ENCODE measurements around the gene OR4D2. TPM values are rescaled to one million over a fixed set of nuclear protein-coding genes. Genes with fewer than 3 reads are reported as not detected.
A peak's percentile ranks its signal among the peaks of the same experiment; 100 is the strongest.

OR4D2 gene
- total RNA-seq, 1 donor from 2014 or later = not detected

DNA sequence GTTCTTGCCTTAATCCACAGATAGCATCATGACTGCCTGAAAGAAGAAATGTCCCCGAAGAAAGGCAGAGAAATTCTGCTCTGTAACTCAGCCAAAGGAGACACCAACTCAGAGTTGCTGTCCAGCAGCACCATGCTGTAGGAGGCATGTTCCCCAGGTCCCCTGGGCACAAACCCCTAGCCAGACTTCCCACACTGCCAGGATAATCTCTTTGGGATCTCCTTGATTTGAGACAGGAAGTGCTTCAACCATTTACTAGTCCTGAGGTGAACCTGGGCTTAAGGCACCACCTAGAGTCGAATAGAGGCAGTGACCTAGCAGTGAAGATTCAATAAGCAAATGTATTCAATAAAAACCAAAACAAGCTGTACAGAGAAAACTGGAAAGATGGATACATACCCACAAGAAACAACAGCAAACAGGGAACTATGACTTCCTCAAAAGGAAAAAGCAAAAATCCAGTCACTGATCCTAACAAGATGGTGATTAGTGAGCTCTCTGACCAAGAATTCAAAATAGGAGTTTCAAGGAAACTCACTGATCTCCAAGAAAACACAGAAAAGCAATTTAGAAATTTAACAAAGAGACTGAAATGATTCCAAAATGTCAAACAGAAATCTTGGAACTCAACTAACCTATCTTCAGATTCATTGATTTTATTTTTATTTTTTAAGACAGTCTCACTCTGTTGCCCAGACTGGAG, 5.7 kb downstream of the OR4D2 start:
- FAIRE-seq = no peak
- DNase-seq (ENCODE audit: low spot score in 2 of 2) = no peak

DNA sequence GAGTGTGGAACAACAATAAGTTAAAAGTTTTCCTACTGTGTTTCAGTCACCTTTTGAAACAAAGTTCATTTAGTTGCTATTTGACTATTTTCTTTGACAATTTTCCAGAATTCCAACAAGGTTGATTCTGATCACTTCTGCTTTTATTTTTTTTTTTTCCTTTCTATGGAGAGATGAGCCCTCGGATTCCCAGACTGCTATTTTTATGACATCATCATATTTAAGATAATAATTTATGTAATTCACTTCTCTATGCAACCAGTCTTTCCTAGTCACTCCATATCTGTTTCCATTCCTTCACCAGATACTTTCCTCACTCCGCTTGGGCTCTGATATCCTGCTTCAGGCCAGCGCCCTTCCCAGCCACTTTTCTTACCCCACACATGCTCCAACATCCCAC, 8.1 kb downstream of the OR4D2 start:
- DNase-seq (ENCODE audit: low spot score in 2 of 2) (no peak), FAIRE-seq (no peak)

DNA sequence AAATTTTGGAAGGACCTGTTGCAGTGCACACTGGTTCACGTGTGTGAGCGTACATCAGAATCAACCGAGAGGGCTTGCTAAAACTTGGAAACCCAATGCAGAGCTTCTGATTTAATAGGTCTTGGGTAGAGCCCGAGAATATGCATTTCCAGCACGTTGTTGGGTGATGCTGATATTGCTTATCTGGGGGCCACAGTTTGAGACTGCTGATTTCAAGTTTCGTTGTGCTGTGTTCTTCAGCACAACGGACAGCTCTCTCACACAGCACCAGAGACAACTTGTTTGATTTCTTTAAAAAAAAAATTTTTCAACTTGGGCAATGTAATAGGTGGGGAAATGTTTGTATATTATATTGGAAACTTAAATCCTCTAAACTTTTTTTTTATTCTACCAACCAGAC, 9.4 kb downstream of the OR4D2 start:
- DNase-seq (ENCODE audit: low spot score in 2 of 2) = no peak
- no peak for FAIRE-seq

DNA sequence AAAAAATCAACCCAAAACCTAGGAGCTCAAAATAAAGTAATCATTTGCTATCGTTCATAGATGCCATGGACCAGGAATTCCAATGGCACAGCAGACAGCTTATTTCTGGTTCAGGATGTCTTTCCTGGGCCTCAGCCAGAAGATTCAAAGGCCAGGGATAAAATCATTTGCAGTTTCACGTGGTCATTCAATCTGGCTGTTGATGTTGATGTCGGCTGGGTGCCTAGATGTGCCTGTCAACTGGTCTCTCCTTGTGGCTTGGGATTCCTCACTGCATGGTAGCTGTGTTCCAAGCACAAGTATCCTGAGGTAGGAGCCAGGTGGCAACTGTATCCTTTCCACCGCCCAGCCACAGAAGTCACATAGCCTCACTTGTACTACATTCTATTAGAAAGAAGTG, 15.0 kb downstream of the OR4D2 start:
- DNase-seq (ENCODE audit: low spot score in 2 of 2) = no peak
- no peak for FAIRE-seq

DNA sequence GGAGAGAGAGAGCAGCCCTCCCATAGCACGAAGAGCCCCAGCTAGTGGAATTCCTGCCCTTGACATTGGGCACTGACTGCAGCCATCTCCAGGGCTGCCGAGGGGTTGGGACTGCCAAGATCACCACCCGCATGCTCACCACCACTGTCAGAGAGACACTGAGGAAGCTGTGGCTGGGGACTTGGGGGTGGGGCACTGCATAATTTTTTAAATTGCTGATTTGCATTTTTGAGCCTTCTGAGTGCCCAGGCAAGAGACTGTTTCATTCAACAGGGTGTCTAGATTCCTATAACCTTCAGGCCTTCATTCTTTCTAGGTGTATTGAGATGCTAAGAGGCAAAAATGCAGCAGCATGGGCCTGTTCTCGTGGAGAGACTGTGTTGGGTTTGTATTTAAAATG, 16.7 kb downstream of the OR4D2 start:
- DNase-seq (ENCODE audit: low spot score in 2 of 2) = no peak
- FAIRE-seq = no peak

DNA sequence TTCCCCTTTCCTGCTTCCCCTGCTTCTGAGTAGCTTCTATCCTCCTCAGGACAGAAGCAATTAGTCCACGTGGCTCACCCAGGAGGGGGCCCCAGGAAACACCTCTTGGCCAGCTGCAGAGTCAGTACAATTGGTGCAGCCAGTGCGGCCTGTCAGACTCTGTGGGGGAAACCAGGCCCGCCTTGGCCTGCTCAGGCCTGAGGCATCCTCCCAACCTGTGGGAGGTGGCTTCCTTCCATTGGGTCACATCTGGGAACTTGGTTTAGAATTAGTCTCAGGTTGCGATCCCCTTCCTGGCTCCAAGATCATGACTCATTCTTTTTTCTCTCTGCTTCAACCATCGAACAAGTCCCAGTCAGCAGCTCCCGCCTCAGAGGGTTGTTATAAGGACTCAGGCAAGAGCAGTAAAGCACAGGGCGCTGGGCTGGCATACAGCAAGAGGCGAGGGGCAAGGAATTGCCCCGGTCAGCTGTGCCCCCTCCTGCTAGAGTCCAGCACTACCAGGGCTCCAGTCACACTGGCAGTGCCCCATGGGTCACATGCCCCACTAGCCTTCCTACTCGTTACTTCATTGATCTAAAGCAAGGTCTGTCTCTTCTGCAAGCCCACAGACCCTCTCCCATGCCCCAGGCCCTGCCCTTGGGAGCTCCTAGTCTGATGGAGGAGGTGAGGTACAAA, 17.7 kb downstream of the OR4D2 start:
- DNase-seq (ENCODE audit: low spot score in 2 of 2) (no peak), FAIRE-seq (no peak)

DNA sequence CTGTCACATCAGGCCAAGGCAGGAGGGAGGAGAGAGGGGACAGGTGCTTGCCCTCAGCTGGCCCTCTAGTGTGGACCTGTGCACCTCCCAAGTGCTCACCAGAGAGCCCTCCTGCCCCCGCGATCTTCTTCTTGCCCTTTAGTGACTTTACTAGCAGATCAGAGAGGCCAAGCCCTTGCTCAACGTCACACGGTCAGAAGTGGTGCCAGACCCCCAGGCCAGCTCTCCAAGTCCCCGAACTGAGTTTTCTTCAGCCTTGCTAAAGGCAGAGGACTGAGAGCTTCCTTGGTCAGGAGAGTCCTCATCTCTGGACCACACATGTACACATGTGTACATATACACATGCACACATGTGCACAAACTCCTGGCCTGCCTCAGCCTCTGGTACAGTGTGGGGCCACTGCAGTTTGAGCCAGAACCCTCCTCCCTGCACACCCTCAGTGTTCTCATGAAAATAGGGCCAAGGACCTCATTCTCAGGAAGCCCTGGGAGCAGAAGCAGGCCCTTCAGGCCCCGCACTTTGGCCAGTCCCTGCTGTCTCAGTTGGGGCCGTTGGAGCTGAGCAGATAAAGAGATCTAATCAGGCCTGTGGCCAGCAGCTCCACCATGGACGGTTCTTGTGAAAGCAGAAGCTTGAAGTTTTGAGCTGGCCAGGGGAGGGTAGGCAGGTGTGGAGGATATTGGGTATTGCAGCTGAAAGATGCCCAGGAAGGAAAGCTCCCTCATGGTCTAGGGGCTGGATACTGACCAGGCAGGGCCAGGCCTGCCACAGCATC, 18.4 kb downstream of the OR4D2 start:
- no peak for FAIRE-seq
- no peak for DNase-seq (ENCODE audit: low spot score in 2 of 2)

DNA sequence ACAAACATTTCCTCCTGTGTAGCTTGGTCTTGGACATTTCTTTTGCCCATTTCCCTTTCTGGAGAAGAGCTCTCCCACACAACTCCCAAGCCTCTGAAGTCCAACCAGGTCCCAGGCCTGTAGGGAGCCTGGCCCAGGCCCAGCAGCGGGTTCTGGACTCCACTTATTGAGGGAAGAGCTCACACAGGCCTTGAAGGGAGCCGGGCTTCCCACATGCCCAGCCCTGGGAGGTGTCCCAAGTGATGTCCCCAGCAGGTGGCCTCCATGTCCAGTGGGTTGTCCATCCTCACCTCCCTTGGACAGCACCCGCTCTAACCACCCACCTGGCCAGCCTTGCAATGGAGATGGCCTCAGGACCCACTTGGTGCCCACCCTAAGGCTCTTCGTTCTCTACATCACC, 19.8 kb downstream of the OR4D2 start:
- FAIRE-seq = no peak
- no peak for DNase-seq (ENCODE audit: low spot score in 2 of 2)

DNA sequence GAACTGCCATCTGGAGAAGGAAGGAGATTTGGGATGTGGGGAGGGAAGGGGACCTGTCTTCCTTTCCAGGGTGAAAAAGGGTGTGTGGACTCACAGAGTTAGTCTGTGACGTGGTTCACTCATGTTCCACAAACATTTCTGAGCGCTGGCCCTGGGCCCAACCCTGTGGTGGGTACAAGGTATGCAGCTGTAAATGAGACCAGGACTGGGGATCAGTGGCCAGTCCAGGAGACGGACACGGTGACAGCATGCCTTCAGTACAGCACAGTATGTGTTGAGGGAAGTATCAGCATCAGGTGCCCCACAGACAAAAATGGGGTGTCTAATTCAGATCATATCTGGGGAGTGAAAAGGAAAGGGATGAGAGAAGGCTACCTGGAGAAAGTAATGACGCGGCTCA, 20.3 kb downstream of the OR4D2 start:
- FAIRE-seq = no peak
- DNase-seq (ENCODE audit: low spot score in 2 of 2) = no peak

DNA sequence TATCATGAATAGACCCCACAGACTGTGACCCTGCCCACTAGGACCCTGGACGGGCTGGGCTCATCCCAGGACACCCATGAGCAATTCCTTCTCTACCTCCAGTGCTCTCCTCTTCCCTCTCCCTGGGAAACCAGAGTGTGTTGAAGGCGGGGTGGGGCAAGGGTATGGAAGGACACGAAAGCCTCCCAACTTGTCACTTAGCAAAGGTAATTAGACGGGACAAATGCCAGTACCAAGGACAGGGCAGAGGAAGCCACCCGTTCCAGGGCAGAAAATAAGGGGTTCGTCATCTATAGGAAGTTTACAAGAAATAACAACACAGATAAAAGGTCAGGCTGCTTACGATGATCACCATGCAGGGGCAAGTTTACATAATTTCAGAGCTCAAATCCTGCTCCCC, 20.9 kb downstream of the OR4D2 start:
- DNase-seq (ENCODE audit: low spot score in 2 of 2) = no peak
- FAIRE-seq = no peak

DNA sequence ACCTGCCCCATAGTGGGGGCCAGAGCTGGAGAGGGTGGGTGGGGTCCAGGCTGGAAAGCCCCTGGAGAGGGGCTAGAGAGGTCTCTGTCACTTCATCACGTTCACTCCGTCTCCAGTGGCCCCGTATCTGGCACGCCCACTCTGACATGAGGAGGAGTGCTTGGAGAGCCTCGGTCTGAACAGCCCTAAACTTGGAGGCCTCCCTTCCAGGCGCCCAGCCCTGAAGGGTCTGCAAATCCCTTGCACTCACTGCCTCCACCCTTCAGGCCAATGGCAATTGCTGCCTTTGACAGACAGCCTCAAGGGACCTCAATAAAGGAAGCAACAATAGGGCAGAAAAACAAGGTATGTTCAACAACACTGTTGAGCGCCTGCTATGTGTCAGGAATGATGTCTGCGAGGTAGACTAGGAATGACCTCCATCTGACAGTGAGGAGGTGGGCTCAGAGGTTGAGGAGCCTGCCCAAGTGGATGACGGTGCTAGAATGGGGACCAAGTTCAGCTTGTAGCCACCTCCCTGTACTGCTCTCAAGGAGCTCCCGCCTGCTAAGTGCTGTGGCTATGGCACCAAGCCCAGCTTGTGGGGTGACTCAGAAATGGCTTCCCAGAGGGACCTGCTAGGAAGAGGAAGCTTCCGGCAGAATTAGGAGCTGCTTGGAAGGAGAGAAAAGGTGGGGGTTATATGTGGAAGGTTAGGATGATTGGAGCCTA, 22.8 kb downstream of the OR4D2 start:
- no peak for FAIRE-seq
- DNase-seq (ENCODE audit: low spot score in 2 of 2) = peak in 1 of 2 donors; percentile 59

DNA sequence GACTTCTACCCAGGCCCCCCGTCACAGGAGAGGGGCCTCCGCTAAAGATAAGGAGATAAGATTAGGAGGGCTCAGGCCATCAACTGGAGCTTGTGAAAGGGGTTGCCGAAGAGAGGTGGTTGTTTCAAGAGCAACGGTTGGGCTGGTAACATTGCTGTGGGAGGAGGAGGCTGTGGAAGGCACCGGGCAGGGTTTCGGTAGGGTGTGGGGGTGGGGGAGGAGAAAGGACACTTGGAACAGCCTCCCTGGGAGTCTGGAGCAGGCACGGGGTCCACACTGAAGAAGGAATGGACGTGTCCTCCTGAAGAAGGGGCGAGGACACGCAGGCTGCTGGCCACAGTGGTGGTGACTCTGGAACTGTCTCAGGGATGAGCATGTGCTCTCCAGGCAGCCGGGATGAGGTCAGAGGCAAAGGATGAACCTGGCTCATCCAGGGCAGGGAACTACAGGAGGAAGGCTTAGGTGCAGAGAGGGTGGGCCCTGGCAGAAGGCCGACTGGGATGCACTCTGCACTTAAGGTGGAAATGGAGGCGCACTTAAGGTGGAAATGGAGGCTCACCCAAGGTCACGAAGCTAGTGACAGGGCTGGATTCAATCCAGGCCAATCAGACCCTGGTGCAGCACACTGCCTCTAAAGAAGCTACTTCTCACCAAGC, 24.6 kb downstream of the OR4D2 start:
- FAIRE-seq = no peak
- no peak for DNase-seq (ENCODE audit: low spot score in 2 of 2)

DNA sequence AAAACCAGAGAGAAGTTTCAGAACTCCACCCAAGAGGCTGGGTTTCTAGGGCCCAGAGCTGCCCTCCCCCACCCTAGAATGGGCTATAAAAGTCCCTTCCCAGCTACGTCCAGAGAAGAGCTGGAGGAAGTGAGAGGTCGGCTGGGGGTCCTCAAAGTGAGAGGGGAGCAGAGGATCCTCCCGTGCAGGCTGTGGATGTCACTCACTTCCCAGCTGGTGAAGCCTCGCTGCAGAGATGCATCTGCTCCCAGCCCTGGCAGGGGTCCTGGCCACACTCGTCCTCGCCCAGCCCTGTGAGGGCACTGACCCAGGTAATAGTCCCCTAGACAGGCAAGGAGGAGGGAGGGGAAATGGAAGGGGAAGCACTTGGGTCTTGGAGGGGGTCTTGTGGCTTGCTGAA, 25.8 kb downstream of the OR4D2 start, which contains the start of gene EPX:
Gene EPX (plus strand): TSS at position 115 of the 400 bp plus-strand sequence. CDS start 121 bp downstream, at position 236.
- FAIRE-seq (no peak), DNase-seq (ENCODE audit: low spot score in 2 of 2) (no peak)

DNA sequence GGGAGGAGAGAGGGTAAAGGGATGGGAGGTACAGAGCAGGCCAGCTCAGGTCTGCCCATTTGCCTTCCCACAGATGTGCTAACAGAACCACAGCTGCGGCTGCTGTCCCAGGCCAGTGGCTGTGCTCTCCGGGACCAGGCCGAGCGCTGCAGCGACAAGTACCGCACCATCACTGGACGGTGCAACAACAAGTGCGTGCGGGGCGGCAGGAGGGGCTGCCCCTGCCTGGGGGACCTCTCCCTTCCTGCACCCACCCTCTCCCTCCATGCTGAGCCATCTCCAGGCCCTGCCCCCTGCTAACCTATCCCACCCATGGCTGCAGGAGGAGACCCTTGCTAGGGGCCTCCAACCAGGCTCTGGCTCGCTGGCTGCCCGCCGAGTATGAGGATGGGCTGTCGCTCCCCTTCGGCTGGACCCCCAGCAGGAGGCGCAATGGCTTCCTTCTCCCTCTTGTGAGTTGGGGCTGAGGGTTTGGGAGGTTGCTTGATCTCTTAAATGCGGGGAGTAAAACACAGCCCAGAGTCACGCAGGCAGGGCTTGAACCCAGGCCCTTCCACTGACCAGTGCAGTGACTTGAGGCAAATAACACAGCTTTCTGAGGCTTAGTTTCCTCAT, 27.0 kb downstream of the OR4D2 start:
- no peak for DNase-seq (ENCODE audit: low spot score in 2 of 2)
- FAIRE-seq = no peak

DNA sequence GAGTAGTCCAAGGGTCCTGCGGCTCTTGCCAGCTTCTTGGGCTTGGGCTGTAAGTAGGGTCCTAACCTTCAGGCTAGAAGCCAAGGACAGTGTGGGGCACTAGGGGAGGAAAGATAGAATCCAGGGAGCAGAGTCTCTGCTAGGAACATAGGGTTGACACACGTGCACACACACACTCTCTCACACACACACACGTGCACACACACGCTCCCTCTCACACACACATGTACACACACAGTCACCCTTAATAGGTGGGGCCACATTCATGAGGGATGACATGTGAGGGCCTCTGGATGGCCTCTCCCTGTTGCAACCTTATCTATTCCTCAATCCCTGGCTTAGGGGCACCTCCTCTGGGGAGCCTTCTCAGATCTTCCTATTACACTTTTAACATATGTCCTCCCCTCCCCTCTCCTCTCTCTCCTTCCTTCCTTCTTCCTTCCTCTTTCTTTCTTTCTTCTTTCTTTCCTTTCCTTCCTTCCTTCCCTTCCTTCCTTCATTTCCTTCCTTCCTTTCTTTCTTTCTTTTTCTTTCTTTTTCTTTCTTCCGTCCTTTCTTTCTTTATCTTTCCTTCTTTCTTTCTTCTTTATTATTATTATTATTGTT, 28.8 kb downstream of the OR4D2 start:
- no peak for DNase-seq (ENCODE audit: low spot score in 2 of 2)
- no peak for FAIRE-seq

DNA sequence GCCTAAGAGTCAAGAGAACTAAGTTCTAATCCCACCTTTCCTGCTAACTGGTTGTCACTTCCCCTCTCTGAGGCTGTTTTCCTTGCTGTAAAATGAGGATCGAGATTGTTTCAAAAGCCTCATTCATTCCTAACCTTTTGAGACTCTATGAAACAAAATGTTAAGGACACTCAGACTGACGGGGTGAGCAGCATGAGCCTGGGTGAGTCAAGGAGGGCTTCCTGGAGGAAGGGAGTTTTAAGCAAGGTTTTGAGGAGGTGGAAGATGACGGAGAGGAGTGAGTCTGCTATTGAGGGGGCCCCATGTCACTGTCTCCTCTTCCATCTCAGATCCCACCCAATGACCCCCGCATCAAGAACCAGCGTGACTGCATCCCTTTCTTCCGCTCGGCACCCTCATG, 29.8 kb downstream of the OR4D2 start:
- no peak for DNase-seq (ENCODE audit: low spot score in 2 of 2)
- no peak for FAIRE-seq

DNA sequence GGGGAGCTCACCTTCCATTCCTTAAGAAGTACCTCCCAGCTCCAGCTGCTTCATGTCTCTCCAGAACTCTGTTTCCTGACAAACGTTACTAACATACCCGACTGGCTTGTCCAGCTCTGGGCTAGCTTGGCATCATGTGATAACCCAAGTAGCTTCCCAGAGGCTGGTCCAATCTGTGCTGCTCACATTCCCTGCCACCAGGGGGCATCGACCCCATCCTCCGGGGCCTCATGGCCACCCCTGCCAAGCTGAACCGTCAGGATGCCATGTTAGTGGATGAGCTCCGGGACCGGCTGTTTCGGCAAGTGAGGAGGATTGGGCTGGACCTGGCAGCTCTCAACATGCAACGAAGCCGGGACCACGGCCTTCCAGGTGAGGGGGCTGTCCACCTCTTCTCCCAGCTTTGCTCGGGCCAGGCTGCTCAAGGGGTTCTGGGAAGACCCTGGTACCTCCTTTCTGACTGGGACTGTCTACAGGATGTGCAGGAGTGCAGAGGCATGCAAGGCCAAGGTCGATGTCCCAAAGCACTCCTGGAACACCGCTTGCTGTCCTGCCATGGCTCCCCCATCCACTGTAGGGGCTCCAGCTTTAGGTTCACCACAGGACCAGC, 33.3 kb downstream of the OR4D2 start:
- no peak for DNase-seq (ENCODE audit: low spot score in 2 of 2)

DNA sequence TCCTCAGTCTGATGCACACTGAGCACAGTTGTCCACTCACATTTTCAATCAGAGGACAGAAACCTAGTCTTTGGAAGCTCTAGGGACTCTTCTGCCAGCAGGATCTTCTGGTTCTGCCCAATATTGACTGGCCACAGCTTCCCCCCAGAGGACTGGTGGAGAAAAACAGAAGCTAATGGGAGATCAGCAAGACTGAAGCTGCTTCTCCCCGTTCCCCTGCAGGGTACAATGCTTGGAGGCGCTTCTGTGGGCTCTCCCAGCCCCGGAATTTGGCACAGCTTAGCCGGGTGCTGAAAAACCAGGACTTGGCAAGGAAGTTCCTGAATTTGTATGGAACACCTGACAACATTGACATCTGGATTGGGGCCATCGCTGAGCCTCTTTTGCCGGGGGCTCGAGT, 36.1 kb downstream of the OR4D2 start:
- FAIRE-seq = no peak
- DNase-seq (ENCODE audit: low spot score in 2 of 2) = no peak

More for the DNA sequence above, 33.3 kb downstream of the OR4D2 start:
- no peak for FAIRE-seq

DNA sequence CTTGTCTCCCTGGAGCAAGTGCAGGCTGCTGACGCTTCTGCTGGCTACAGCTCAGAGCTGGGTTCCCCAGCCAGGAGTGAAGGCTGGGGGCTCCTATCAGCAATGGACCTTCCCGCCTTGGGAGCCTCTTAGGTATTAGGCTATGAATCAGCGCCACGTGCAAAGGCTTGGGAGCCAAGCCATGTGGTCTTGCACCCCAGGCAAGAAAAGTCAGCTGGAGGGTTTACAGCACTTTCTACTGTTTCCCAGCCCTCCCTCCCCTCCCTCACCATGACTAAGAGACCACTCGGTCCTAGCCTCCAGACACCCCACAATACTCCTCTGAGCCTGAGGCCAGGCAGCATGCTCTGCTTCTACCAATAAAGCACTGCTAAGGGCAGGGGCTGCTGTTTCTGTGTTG, 38.0 kb downstream of the OR4D2 start:
- DNase-seq (ENCODE audit: low spot score in 2 of 2) = no peak
- no peak for FAIRE-seq

Measured in frontal cortex (tissue), 4 donors.